ENCODE data around the gene MOCS2.
A peak's percentile ranks its signal among the peaks of the same experiment; 100 is the strongest.
"Not testable (repeated sequence)": the region's sequence is repeated elsewhere in the genome, so short reads cannot be mapped to it uniquely, and the experiment has no call there.

Gene MOCS2, protein sequence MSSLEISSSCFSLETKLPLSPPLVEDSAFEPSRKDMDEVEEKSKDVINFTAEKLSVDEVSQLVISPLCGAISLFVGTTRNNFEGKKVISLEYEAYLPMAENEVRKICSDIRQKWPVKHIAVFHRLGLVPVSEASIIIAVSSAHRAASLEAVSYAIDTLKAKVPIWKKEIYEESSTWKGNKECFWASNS

DNA sequence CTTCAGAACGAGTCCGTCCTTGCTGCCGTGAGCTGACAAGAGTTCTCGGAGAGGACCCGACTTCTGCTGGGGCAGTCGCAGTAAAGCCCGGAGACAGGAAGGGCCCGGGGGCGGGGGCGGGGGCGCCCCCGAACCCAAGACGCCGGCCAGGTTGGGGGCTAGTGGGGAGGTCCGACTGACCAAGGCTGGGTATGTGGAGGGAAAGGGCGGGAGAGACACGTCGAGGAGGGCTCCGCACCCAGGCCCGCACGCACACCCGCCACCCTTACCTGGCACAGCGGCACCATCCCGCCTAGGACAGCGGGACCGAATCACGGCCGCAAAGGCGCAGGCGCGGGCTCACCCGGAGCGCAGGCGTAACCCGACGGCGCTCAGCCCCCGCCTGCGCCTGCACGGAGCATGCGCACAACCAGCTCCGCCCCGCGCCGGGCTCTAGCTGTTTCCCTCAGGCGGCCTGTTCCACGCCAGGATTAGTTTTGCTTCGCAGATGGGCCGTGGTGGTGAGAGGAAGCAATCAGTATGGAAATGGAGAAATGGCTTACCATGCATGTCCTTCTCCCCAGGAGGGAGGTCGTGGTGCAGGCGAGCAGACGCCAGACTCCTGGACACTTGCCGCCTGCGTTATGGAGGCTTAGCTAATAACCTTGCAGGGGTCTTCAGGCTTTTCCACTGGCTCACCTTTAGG, at the start of gene MOCS2:
TSS of gene MOCS2 (minus strand) at position 315 of the 685 bp plus-strand sequence. CDS start 2,583 bp downstream, outside the sequence.
- peak; percentile 84 for DNase-seq

DNA sequence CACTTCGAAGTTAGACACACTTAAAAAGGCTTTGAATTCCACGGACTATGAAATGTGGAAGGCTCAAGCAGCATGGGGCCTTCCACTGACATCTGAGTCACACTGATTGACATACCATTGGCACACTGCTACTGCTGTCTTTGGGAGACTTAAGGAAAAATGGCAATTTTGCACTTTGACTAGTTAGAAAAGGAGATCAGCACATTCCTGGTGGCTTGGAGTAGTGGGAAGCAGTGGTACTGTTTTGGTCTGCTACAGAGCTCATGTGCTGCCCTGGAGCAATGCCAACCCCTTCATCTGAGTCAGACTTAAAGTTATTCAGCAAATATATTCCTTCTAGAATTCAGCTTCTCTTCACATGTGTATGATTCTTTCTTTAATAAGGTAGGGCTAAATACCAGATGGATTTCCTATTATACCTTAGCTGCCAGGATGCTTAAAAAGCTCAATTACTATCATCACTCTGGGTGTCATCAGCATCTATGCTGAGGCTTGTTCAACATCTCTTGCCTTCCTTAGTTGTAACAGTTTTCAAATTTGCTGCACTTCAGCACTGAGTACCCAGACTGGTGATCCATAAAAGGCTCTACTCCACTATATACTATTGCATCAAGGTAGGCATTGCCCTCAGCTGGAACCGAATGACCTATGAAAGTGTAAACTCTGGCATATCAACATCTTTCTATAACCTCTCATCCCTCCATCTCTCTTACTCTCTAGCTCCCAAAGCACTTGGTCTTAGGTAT, 42.3 kb upstream of the MOCS2 start:
- no peak for DNase-seq

DNA sequence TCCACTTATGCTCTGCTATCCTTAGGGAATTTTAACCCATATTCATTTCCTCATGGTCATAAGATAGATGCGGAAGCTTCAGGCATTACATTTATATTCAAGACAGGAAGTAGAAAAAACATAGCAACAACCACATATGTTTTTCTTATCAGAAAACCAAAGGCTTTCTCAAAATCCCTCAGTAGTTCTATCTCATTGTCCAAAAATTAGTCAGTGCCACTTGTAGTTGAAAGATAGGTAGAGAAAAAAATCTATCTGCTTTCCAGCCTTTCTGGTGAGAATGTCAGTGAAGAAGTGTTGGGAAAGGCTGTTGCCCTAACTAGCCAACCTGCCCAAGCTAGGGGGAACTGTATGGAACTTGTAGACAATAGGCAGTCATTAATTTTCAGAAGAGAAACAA, 23.5 kb upstream of the MOCS2 start:
- no peak for DNase-seq

DNA sequence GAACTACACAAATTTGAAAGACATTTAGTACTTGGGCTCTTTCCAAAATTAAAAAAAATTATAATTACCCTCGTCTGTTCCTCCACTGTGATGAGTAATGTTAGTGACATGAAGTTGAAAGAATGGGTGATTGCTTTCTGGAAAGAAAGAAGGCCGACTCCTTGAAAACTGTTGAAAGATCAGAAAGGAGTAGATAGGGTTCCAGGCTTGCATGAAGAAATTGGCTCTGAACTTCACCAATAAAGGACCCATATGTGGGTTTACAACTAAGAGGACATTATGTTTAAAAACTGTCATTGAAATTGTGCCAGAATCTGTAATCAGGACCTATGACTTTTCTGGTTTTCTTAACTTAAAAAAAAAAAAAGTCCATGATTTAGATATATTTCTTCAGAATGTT, 20.7 kb upstream of the MOCS2 start:
- no peak for DNase-seq

DNA sequence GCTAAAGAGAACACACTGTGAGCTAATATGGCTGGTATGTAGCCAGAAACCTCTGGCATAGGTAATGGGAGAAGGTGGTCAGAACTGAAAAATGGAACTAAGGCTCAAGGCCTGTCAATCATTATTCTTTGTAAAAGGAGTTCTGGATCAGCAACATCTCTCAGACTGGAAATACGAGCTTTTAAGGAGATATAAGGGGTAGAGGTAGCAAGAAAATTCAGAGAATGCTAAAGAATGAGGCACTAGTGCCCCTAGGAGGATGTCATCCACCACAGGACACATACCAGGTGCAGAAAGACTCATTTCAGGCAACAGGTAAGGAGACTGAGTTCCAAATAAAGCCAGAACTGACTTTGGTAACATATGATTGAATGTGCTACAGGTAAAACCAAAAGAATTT, 18.9 kb upstream of the MOCS2 start:
- DNase-seq: no peak

DNA sequence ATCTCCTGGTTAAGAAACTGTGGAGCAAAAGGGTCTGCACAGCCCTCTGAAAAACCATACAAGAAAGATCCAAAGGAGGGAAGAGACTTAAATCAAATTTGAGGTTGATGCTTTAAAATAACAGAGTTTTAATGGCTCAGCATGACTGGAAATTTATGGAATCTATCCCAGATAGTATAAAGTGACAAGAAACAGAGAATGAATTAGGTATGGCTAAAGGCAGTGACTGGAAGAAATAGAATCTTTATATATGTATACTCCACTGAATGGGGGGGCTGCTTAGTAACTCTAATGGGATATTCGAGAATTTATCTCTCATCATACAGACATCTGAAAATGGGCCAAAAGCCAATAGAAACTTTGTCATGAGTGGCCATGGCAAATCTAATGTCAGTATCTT, 17.6 kb upstream of the MOCS2 start:
- no peak for DNase-seq

DNA sequence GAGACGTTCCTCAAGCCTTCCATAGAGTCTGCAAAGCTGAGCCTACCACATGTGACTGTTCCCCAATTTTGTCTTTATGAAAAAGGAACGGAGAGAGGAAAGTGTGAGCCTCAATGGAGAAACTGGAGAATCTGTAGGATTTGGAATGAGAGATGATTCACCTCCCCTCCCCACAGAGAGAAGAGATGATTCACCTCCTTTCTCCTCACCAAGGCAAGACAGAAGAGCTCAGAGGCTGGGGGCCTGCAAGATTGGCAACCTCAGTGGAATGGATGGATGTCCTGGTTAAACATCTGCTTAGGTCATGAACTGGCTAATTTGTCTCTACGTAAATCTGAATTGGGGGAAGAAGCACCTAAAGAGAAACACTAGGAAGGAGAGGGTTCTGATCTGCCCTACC, 17.0 kb upstream of the MOCS2 start:
- no peak for DNase-seq

DNA sequence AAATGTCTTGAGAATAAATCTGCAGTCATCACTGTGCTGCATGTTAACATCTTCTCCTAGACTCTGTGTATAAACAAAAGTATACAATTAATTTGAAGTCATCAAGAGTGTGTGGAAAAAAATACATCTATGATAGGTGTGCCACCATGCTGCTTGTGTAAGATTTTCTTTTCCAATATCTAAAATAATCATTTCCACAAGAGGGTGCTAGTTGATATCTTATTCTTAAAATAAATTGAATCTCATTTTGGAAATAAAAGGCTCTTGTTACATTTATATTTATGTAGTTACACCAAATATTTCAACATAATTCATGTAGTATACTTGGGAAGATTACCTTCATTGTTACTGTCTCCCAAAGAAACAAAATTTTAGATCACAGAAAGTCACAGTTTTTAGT, 14.1 kb upstream of the MOCS2 start:
- DNase-seq: no peak

DNA sequence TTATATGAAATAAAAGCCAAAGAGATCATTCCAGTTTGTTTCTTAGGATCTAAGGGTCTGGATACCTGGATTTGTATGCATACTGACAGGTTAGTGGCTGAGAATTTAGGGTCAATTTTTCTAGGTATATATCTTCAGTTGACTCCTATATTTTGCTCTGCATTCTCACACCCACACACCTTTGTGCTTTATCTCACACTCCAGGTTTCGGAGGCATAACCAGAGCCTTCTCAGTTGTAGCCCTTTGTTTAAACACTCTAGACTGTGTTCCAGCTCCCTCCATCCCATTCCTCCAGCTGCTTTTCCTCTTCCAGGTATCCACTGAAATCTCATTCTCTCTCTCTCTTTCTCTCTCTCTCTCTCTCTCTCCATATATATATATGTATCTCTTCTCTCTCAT, 10.6 kb upstream of the MOCS2 start:
- DNase-seq: no peak

DNA sequence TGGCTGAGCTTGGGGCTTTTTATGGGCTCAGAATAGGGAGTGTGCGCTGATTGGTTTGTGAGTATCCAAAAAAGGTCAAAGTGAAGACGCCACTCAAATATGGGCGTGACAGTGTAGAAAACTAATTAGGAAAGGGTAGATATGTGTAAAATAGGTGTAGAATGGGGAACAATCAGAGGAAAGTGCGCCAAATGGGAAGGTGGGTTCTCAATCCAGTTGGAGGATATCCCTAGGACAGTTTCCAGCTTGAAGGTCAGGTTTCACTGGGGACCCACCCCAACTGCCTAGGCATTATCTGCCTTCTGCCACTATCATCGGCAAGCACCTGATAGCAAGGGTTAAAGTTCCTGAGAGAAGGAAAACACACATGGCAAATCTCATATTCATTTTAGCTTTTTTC, 9.3 kb upstream of the MOCS2 start:
- DNase-seq: no peak

DNA sequence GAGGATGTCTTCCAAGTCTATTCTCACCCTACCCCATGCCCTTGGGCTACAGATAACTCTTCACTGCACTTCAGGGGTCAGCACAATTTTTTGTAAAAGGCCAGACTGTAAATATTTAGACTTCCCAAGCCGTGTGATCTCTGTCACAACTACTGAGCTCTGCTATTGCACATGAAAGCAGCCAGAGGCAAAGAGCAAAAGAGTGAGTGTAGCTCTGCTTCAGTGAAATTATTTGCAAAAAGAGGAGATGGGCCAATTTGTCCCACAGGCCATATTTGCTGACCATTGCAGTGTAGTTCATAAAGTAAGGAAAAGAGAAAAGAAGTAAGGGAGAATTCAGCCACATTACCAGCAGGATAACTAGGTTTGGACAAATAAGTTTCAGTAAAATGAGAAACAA, 7.0 kb upstream of the MOCS2 start:
- no peak for DNase-seq

DNA sequence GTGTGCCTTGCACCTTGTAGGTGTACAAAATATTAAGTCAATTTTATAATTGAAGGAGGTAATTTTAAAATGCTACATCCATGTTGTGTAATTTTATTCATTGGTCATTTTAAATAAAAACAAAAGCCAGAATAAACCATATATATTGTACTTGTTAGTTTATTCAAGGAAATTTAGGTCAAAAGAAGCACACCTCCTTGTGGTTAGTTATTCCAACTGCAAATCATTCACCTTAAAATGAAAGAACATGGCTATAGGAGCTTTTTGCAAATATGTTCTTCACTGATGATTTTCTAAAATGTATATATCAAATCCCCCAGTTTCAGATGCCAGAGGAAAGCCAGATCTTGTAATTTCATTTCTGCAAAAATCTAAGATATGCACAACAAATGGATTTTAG, 5.4 kb upstream of the MOCS2 start:
- no peak for DNase-seq

DNA sequence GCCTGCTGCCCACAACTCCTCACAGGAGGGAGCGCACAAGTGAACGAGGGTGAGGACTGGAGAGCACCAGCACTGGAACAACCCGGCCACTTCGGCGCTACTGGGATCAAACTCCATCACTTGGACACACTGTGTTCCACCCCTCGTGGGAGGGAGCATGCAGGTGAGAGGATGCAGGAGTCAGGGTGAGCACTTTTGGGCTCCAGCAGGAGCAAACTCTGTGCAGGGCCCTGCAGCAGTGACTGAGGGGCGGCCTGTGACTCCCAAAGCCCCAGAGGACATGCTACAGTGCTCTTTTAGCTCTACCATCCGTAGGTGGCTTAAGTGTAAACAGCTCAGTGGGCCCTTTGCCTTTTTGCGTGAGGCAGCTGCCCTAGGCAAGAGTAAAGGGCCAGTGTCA, 4.4 kb upstream of the MOCS2 start:
- DNase-seq: no peak

DNA sequence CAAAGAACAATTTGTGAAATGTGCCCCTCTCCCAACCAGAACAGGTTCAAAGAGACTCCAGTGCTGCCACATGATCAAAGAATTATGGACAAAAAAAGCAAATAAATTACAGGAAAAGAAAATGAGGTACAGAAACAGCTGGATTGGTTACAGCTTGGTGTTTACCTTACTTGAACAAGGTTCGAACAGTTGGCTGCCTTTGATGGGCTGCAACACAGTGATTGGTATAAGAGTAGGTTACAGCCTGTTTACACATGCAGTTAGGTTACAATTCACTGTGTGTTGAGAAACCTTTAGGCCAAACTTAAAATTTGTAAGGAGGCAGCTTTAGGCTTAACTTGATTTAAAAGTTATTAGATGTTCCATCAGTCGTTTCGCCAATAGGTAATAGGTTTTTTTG, 3.4 kb upstream of the MOCS2 start:
- no peak for DNase-seq

DNA sequence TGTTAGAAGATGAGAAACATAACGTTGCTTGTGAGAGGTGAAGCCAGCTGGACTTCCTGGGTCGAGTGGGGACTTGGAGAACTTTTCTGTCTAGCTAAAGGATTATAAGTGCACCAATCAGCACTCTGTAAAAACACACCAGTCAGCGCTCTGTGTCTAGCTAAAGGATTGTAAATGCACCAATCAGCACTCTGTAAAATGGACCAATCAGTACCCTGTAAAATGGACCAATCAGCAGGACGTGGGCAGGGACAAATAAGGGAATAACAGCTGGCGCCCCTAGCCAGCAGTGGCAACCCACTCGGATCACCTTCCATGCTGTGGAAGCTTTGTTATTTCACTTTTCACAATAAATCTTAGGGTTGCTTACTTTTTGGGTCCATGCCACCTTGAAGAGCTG, 2.8 kb upstream of the MOCS2 start:
- not testable (repeated sequence) for DNase-seq

DNA sequence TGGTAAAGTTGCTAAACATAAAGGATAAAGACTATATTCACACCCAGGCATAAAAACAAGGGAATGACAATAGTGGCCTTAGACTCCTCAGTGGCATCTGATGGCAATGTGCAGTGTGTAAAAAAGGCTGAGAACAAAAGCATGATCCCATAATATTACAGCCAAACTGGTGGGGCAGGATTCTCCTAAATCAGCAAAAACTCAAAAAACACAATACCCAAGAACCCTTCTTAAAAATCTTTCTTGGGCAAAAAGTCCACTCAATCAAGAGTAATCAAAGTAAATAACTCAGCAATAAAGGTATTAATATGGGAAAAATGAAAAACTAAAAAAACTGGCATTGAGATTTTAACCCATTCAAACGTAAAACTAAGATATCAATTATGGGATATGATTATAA, 1.6 kb upstream of the MOCS2 start:
- DNase-seq: no peak

DNA sequence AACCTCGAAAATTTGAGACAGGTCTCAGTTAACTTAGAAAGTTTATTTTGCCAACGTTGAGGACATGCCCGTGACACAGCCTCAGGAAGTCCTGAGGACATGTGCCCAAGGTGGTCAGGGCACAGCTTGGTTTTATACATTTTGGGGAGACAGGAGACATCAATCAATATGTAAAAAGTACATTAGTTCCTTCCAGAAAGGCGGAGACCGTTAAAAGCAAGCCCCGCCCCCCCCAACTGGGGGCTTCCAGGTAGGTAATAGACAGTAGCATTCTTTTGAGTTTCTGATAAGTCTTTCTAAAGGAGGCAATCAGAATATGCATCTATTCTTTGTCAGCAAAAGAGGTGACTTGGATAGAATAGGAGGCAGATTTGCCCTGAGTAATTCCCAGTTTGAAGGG, 599 bp upstream of the MOCS2 start:
- DNase-seq: no peak

DNA sequence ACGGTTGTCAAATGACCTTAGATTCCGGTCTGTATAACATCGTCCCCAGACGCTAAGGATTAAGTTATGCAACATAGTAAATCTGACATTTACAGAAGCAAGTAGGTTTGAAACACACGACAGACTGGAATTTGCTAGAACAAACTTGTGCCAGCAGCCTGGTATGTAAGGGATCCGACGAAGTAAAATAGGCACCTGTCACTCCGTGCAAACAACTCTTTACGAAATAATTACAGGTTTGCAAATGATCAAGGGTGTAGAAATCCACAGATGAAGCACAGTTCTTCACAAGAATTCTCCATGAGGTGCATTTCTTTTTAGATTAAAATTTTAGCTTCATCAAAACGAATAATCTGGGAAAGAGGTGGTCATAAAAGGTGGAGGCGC, 508 bp downstream of the MOCS2 start:
- no peak for DNase-seq

DNA sequence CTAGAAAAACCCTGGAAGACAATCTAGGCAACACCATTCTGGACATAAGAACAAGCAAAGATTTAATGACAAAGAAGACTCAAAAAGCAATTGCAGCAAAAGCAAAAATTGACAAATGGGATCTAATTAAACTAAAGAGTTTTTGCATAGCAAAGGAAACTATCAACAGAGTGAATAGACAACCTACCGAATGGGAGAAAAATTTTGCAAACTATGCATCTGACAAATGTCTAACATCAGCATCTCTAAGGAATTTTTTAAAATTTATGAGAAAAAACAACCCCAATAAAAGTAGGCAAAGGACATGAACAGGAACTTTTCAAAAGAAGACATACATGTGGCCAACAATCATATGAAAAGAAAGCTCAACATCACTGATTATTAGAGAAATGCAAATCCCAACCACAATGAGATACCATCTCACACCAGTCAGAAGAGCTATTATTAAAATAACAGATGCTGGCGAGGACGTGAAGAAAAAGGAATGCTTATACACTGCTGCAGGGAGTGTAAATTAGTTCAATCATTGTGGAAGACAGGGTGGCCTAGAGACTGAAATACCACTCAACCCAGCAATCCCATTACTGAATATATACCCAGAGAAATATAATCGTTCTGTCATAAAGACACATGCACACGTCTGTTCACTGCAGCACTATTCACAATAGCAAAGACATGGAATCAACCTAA, 3.8 kb downstream of the MOCS2 start:
- DNase-seq: no peak

DNA sequence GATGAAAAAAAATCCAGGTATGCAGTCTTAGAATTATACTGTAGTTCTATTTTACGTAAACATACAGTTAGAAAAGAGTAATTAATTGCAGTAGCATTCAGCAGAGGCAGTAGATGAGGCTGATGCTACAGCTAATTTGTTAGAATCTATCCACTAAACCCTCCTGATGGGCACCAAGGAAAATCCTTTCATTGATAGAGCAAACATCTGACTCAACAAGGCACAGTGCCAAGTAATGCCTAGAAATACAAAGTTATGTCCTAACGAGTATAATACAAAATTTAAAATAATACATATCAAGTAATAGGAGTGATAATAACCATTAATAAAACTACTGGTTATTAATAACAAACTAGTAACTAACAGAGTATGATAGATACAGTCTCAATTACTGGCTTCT, 9.0 kb downstream of the MOCS2 start:
- DNase-seq: no peak

DNA sequence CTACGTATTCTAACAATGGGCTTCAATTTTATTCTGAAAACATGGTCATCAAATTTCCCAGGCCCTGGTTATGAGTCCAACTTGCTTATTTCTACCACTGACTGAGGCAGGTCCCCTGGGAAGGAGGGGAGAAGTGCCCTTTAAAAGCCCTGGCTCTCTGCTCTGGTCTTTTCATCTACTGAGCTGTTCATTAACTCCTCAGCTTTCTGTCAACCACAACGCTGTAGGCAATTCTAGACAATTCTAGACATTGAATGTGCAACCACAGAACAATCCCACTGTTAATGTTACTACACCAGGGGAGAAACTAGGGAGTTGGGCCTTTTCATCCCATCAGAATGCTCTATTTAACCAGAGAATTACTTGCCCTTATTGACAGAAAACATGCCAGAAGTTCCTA, 10.0 kb downstream of the MOCS2 start:
- no peak for DNase-seq

DNA sequence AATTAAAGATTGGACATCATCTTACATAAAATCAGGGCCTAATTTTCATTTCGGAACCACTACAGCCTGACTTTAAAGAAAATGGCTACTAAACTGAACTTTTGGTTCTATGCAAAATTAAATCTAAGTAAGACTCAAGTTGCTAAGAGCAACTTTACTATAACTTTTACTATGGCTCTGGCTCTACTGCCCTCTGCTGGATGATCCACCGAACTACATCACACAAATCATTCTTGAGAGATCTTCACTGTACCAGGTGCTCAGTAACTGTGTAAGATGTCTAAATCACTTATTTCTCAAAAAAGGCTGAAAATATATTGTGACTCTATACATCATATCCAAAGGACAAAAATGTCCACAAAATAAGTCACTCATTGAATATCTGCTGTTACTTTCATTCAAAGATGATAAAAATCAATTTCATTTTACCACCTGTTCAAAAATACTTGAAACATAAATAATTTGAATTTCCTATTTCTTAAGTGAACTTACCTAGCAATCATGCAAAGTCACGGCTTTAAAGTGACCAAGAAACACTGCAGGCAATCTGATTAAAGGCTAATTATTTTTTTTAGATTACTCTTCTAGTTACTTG, 13.5 kb downstream of the MOCS2 start:
- no peak for DNase-seq

DNA sequence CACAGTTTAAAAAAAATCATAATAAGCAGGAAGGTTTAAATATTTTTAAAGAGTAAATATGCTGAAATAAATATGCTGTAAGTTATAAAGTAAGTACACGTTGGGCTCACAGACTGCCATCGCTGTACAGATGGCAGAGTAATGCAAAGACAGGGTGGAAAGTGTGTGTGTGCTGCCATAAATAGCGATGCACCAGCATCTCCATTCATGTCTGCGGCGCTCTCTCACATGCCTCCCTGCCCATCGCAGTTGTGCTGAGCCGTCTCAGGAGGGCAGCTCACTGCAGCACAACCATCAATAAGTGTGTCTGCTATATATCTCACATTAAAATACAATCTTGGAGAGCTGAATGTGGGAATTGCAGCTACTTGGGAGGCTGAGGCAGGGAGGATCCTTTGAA, 14.3 kb downstream of the MOCS2 start:
- no peak for DNase-seq

DNA sequence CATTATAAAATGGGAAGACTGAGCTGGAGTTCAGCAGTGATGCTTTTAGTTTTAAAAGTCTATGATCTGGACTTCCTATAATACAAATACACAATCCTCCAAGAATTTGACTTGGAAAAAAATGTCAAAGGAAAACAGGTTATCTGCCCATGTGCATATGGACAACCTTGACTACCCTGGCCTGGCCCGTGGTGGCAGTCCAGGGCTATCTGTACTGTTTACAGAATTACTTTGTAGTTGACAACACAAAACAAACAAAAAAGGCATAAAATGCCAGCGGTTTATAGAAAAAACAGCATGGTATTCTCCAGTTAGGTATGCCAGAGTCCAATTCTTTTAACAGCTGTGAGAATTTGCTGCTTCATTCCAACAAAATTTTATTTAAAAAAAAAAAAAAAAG, 17.3 kb downstream of the MOCS2 start:
- no peak for DNase-seq

All from NCI-H1048 (cell line).